Mucosa of rectum (tissue), 2 donors: Measurements from ENCODE around the gene NOL6.

ENCODE experiments used
- H3K27ac ChIP-seq, 2 donors: one replicate each; pipeline ENCODE4 v1.7.0; 2013; ENCODE audit warnings: inconsistent platforms in 2 of 2, low read depth in 2 of 2, low read length in 2 of 2
- H3K27me3 ChIP-seq, 2 donors: one replicate each; pipeline ENCODE4 v1.7.0; 2013; ENCODE audit warnings: low read length in 2 of 2; ENCODE audit not compliant: control insufficient read depth in 2 of 2, insufficient read depth in 2 of 2
- H3K36me3 ChIP-seq, 2 donors: one replicate each; pipeline ENCODE4 v1.7.0; 2013; ENCODE audit warnings: low read length in 2 of 2; ENCODE audit not compliant: control insufficient read depth in 2 of 2, insufficient read depth in 2 of 2
- H3K4me1 ChIP-seq, 2 donors: one replicate each; pipeline ENCODE4 v1.7.0; 2013; ENCODE audit warnings: low read length in 2 of 2, mild to moderate bottlenecking in 1 of 2; ENCODE audit not compliant: control insufficient read depth in 2 of 2, insufficient read depth in 2 of 2
- H3K4me3 ChIP-seq, 2 donors: one replicate each; pipeline ENCODE4 v1.7.0; 2013; ENCODE audit warnings: low read length in 2 of 2
- H3K9ac ChIP-seq, 2 donors: one replicate each; pipeline ENCODE4 v1.7.0; 2013; ENCODE audit warnings: low read length in 2 of 2, low read depth in 1 of 2, mild to moderate bottlenecking in 1 of 2
- H3K9me3 ChIP-seq, 2 donors: one replicate each; pipeline ENCODE4 v1.7.0; 2013; ENCODE audit warnings: low read length in 2 of 2; ENCODE audit not compliant: control insufficient read depth in 2 of 2
- donor health status: healthy.
- donor health status: Normal muscosa, but diverticular disease.

Gene NOL6

DNA sequence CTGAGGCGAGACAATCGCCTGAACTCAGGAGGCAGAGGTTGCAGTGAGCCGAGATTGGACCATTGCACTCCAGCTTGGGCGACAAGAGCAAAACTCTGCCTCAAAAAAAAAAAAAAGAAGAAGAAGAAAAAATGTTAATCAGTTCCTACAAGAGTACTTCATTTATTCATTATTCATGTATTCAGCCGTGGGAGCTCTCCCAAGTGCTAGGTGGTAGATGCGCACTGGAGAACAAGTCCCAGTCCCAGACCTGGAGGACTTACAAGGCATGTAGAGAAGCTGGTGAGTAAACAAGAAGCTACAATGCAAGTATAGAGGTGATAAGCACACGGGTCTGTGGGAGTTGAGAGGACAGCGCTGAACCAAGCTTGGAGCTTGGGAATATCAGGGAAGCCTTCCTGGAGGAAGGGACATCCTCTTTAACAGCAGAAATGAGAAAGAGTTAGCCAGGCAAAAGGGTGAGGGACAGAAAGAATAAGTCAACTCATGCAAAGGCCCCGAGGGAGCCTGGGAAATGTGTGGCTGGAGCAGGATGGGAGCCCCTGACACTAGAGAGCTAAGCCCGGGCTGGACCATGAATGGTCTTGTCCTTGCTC is 53.9 kb downstream of the NOL6 start:
- H3K9me3 ChIP-seq, result no peaks in the 10 kb centered on the region
- no peak overlapping the region for H3K4me3 ChIP-seq
- no peak overlapping the region for H3K27ac ChIP-seq
- H3K9ac ChIP-seq, result no peak overlapping the region
- no peaks in the 10 kb centered on the region for H3K27me3 ChIP-seq
- H3K36me3 ChIP-seq, result no peaks in the 10 kb centered on the region
- peaks cover 22 to 33% of the 10 kb centered on the region in 2 donors for H3K4me1 ChIP-seq

DNA sequence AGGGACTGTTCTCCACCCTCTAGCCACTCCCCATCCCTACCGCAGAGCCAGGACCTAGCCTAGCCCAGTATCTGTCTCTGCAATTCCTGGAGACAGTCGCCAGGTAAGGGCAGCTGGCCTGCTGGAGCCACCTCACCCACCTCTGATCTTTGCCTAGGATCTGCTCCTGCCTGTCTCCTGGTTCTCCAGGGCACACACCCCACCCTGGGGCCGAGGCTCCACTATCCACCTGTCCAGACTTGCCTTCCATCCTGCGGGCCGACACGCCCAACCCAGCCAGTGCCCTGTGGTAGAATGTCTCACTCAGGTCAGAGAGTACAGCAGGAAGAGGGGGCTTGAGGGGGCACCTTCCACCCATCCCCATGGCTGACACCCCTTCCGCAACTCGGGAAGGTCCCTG is 55.6 kb downstream of the NOL6 start:
- no peaks in the 10 kb centered on the region for H3K9me3 ChIP-seq
- peak overlapping the region; percentile 63 to 78 for H3K27ac ChIP-seq
- peaks cover 23 to 37% of the 10 kb centered on the region in 2 donors for H3K4me1 ChIP-seq
- H3K27me3 ChIP-seq, result no peaks in the 10 kb centered on the region
- peak overlapping the region; percentile 5 to 14 for H3K9ac ChIP-seq
- no peak overlapping the region for H3K4me3 ChIP-seq
- no peaks in the 10 kb centered on the region for H3K36me3 ChIP-seq

DNA sequence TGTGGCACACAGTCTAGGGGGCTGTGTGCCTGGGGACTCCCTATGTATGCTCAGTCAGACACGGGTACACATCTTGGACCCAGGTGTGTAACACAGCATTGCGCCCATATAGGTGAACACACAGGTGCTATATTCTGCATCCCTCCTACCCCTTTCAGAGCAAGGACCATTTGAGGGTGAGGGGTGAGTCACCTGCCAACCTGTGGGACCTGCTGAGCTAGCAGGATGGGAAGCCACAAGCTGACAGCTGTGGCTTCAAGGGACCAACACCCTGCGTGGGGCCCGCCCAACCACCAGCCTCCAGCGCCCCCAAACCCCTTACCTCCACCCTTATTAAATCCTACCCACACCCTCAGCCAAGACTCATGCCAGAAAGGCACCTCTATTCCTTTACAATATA is 56.7 kb downstream of the NOL6 start:
- Histone ChIP-seq H3K9ac (peak overlapping the region in 1 of 2 donors; percentile 47), H3K4me3 (no peak overlapping the region), H3K27me3 (no peaks in the 10 kb centered on the region), H3K27ac (peak overlapping the region; percentile 69 to 78), H3K36me3 (no peaks in the 10 kb centered on the region), H3K4me1 (peaks cover 23 to 37% of the 10 kb centered on the region in 2 donors), H3K9me3 (no peaks in the 10 kb centered on the region)

DNA sequence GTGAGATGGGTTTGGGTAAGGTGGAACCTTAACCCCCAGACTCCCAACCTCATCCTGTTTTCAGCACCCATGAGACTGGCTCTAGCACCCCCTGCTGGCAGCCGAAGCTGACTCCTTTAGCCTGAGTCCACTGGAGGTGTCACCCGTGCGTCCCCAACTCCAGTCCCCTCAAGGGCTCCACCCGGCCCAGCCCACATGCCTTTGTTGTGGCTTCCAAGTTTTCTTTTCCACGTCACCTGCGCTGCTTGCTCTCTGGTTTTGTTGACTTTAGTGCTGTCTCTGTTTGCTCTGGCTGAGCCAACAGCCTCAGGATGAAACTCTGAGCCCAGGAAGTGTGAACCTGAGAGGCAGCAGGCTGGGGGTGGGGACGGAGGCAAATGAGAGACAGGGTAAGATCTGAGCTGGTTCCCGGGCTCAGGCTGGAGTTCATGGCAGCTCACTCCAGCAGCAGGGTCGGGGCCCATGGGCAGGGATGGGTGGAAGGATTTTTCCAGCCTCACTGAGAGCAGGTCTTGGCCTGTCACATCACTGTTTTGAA is 58.2 kb downstream of the NOL6 start:
- H3K36me3 ChIP-seq, result no peaks in the 10 kb centered on the region
- H3K9ac ChIP-seq, result peak overlapping the region; percentile 10 to 26
- H3K27me3 ChIP-seq, result no peaks in the 10 kb centered on the region
- H3K4me1 ChIP-seq, result peaks cover 23 to 37% of the 10 kb centered on the region in 2 donors
- no peaks in the 10 kb centered on the region for H3K9me3 ChIP-seq
- H3K4me3 ChIP-seq, result peak overlapping the region in 1 of 2 donors; percentile 44
- peak overlapping the region; percentile 69 to 77 for H3K27ac ChIP-seq

DNA sequence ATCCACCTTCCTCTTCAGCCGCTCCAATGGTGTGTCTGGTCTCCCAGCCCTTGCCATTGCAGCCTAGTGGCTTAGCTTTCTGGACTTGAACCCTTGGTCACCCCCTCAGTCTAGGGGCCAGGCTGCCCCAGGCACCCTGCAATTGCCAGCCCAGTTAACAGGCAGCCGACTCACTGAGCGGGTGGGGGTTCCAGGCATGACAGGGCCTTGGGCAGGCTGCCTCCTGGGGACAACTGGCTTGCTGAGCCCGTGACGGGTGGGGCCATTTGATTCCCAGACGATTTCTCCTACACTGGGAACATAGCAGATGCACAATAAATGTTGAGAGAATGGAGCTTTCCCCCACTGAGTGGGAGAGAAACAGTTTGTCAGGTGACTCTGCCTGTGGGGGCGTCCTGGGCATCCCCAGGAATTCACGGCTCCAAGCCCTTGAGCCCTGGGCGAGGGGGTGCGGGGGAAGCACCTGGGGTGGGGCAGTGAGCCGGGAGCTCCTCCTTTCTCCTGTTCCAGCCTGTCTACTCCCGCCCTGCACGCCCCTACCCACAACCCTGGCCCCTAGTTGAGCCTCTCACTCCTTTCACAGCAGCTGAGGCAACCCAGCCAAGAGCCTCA is 58.7 kb downstream of the NOL6 start:
- Histone ChIP-seq H3K27ac (peak overlapping the region; percentile 53 to 69), H3K27me3 (no peaks in the 10 kb centered on the region), H3K4me1 (peaks cover 23 to 37% of the 10 kb centered on the region in 2 donors), H3K9ac (no peak overlapping the region), H3K9me3 (no peaks in the 10 kb centered on the region), H3K36me3 (no peaks in the 10 kb centered on the region), H3K4me3 (no peak overlapping the region)

DNA sequence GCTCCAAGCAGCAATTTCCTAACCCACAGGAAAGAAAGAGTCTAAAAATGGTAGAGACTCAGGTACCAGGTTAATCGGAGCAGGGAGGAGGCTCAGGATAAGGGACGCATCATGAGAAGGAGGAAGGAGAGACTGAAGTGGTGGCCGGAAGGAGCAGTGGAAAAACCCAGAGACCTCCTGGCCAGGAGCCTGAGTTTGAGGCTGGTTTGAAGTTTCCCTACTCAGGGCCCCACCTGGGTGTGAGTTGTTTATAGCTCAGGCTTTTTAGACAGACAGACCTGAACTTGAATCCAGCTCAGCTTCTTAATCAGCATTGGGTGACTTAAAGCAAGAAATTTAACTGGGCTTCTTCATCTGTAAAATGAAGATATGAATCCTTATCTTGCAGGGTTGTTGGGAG is 59.5 kb downstream of the NOL6 start:
- H3K9ac ChIP-seq, result no peak overlapping the region
- H3K36me3 ChIP-seq, result no peaks in the 10 kb centered on the region
- no peak overlapping the region for H3K27ac ChIP-seq
- no peaks in the 10 kb centered on the region for H3K27me3 ChIP-seq
- peaks cover 23 to 37% of the 10 kb centered on the region in 2 donors for H3K4me1 ChIP-seq
- H3K4me3 ChIP-seq, result no peak overlapping the region
- H3K9me3 ChIP-seq, result no peaks in the 10 kb centered on the region
